RWPE1 (cell line): ENCODE measurements around the gene STAMBP.

Source experiments
- CTCF ChIA-PET: fragments of 350-600 bp; sonication (Branson Sonifier 250); formaldehyde crosslinking; extraction: SDS; loops from one replicate; lab custom pipeline; 2021; lab: Yijun Ruan, JAX
- POLR2A ChIA-PET: fragments of 400-600 bp; formaldehyde crosslinking; extraction: SDS; loops from one replicate; lab custom pipeline; 2020; ENCODE audit warnings: antibody characterized with exemption; ENCODE audit not compliant: low non-redundant PET; lab: Yijun Ruan, JAX
- DNase-seq: peaks from one replicate; pipeline ENCODE4 v3.0.0; 2012; ENCODE audit warnings: low spot score
- H3K27ac ChIP-seq: fragments of 450-650 bp; 2 replicates; pipeline ENCODE4 v1.5.1; 2017
- TF ChIP-seq, protein P1 (sequence below): fragments of 450-650 bp; conservative IDR thresholded peaks from 2 replicates; pipeline ENCODE4 v1.5.1; 2017; ENCODE audit warnings: low read depth, mild to moderate bottlenecking

Gene STAMBP

DNA sequence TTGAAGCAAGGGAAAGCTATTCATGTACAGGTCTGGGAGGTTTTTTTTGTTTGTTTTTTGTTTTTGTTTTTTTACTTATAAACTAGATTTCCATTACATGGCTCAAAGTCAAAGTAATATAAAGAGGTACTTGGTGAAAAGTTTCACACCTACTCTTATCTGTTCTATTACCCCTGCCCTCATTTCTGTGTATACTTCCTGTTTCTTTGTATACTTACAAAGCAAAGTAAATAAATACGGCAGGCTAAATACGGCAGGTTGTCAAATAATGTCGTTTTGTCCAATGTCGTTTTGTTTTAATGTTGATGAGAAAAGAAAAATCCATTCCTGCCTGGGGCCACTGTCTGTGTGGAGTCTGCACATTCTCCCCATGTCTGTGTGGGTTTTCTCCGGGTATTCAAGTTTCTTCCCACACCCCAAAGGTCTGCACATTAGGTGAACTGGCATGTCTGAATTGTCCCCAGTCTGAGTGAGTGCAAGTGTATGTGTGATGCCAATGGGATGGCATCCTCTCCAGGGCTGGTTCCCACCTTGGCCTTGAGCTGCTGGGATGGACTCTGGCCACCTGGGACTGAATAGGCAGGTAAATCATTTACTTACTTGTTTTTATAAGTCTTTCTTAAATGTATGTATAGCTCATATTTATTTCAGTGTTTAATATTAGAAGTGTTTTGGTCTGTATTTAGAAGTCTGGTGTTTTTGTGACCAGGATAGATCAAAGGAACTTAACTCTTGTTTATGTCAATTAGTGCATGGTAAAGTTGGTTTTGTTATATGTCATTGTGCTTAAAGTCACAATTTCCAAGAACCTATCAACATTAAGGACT is 13.4 kb downstream of the STAMBP start:
- CTCF ChIA-PET, result no interaction called here
- POLR2A ChIA-PET, result no interaction called here
- H3K27ac ChIP-seq, result no peak overlapping the region
- TF ChIP-seq, protein P1, sequence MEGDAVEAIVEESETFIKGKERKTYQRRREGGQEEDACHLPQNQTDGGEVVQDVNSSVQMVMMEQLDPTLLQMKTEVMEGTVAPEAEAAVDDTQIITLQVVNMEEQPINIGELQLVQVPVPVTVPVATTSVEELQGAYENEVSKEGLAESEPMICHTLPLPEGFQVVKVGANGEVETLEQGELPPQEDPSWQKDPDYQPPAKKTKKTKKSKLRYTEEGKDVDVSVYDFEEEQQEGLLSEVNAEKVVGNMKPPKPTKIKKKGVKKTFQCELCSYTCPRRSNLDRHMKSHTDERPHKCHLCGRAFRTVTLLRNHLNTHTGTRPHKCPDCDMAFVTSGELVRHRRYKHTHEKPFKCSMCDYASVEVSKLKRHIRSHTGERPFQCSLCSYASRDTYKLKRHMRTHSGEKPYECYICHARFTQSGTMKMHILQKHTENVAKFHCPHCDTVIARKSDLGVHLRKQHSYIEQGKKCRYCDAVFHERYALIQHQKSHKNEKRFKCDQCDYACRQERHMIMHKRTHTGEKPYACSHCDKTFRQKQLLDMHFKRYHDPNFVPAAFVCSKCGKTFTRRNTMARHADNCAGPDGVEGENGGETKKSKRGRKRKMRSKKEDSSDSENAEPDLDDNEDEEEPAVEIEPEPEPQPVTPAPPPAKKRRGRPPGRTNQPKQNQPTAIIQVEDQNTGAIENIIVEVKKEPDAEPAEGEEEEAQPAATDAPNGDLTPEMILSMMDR, result no peak
- DNase-seq, result no peak

DNA sequence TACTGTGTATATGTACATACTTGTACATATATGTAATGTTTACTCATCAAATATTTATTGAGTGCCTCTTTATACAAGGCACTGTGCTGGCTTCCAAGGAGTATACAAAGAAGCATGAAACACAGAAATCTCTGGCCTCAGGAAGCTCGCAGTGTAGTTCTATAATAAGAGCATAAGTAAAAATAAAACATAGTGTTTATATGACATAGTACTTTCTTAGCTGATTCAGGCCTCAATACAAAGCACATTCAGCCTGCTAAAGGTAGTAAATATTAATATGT is 13.9 kb downstream of the STAMBP start:
- TF ChIP-seq, protein P1, result no peak
- ChIA-PET CTCF (no interaction called here), POLR2A (no interaction called here)
- DNase-seq, result no peak
- no peak overlapping the region for H3K27ac ChIP-seq

DNA sequence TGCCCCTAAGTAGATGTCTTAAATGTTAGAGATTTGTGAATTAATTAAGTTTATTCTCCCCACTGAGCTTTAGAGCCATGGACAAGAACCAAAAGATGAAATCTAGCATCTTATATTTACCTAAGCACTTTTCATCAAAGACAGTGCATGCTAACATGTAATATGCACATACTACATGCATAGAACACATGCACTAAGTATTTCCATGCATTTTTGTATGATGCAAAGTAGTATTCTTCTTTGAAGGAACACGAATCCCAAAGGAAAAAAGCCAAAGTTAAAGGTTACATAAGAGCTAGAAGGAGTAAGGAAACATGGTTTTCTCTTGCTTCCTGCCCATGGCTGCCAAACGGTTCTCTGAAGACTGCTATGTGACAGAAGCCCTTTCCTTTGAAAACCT is 15.3 kb downstream of the STAMBP start:
- DNase-seq, result no peak
- ChIA-PET POLR2A (no interaction called here), CTCF (no interaction called here)
- no peak overlapping the region for H3K27ac ChIP-seq
- TF ChIP-seq, protein P1, result no peak

- DNase-seq, result no peak
- H3K27ac ChIP-seq, result no peak overlapping the region
- TF ChIP-seq, protein P1, result no peak
- POLR2A ChIA-PET, result no interaction called here
- CTCF ChIA-PET, result no interaction called here
Measured at GRCh38 chr2:73850009-73850408, 21.2 kb downstream of the STAMBP start.

DNA sequence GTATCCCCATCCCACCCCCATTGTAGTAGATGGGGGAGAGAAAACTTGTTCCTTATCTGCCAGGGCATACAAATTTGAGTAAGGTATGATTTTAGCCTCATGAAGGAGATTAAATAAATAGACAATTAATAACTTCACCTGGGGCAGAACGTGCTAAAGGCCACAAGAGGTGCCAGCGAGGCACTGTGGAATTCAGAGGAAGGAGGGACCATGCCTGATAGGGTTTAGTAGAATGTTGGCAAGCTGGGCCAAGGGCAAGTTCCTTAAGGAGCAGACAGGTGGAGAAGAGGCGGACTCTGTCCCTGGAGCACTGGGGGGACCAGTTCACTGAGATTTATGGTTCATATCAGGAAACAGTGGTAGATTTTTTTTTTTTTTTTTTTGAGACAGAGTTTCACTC is 22.5 kb downstream of the STAMBP start:
- ChIA-PET POLR2A (no interaction called here), CTCF (interaction anchor here (0.6 to 0.7 kb wide), 2 partner anchors 88 to 117 kb away, joined by 3 read pairs; no protein-coding TSS in a partner anchor)
- TF ChIP-seq, protein P1, result 0 out of 2 replicates have a peak, but pooled peaks have one; percentile 29
- H3K27ac ChIP-seq, result peak overlapping the region; percentile 54
- DNase-seq, result peak; percentile 24

DNA sequence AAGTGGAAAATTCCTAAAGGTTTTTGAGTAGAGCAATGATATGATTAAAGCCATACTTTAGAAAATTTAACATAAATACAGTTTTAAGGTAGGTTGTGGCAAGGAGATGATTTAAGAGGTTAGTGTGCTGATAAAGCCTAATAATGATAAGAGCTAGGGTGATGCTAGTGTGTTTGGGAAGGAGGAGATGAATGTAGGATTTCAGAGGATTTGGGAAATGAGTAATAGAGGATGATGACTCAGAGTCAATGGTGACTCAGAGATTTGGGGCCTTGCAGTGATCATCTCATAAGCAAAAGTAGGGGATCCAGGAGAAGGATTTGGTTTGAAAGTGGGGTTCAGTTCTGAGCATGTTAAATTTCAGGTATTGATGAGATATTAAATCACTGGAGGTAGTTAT is 23.3 kb downstream of the STAMBP start:
- POLR2A ChIA-PET, result no interaction called here
- CTCF ChIA-PET, result interaction anchor here (0.7 kb wide), 1 partner anchor 116 kb away, joined by 3 read pairs; no protein-coding TSS in a partner anchor
- peak; percentile 79 for DNase-seq
- H3K27ac ChIP-seq, result peak overlapping the region; percentile 54
- TF ChIP-seq, protein P1, result no peak
